Endothelial cell of umbilical vein (primary cell): ENCODE measurements around the gene NKIRAS1.

Source experiments
- CTCF ChIP-seq, 2 donors: IDR thresholded peaks; 1 replicate in 1 of 2; 2 replicates in 1 of 2; pipeline ENCODE4 v1.5.1; 2011; ENCODE audit warnings: low read length in 2 of 2, mild to moderate bottlenecking in 2 of 2, moderate library complexity in 2 of 2, control low read depth in 1 of 2, inconsistent platforms in 1 of 2, low read depth in 1 of 2; ENCODE audit not compliant: insufficient read depth in 1 of 2; ENCODE audit errors: extremely low read depth in 1 of 2
- EZH2 ChIP-seq: IDR thresholded peaks from 2 replicates; pipeline ENCODE4 v1.6.1; 2012; ENCODE audit warnings: borderline replicate concordance, low read depth, mild to moderate bottlenecking, moderate library complexity, low read length, inconsistent platforms; ENCODE audit not compliant: severe bottlenecking
- FOS ChIP-seq: IDR thresholded peaks from 2 replicates; pipeline ENCODE4 v1.6.1; 2011; ENCODE audit warnings: mild to moderate bottlenecking, low read length, moderate library complexity, borderline replicate concordance; ENCODE audit not compliant: insufficient read depth
- JUN ChIP-seq: IDR thresholded peaks from 2 replicates; pipeline ENCODE4 v1.6.1; 2011; ENCODE audit warnings: borderline replicate concordance, low read depth; ENCODE audit not compliant: insufficient read length, insufficient read depth
- MAX ChIP-seq: IDR thresholded peaks from 2 replicates; pipeline ENCODE4 v1.6.1; 2011; ENCODE audit not compliant: insufficient read depth, insufficient read length
- MYC ChIP-seq: IDR thresholded peaks from one replicate; pipeline ENCODE4 v1.6.1; 2011; ENCODE audit warnings: mild to moderate bottlenecking, low read depth, low read length
- POLR2A ChIP-seq: IDR thresholded peaks from 2 replicates; pipeline ENCODE4 v1.6.1; 2012; ENCODE audit warnings: low read depth, mild to moderate bottlenecking, control low read depth, low read length
- POLR2AphosphoS5 ChIP-seq: IDR thresholded peaks from 2 replicates; pipeline ENCODE4 v1.6.1; 2012; ENCODE audit warnings: low read depth, mild to moderate bottlenecking, control low read depth, low read length, moderate library complexity; ENCODE audit not compliant: insufficient read depth

- TF ChIP-seq CTCF (IDR thresholded peaks at IDR 0.05; ENCODE audit: extremely low read depth in 1 of 2, insufficient read depth in 1 of 2, low read depth in 1 of 2, low read length in 2 of 2), result no peak
- no peak for TF ChIP-seq POLR2A
- TF ChIP-seq JUN, result no peak
- TF ChIP-seq EZH2, result no peak
- TF ChIP-seq FOS, result no peak
- no peak for TF ChIP-seq POLR2AphosphoS5
- no peak for TF ChIP-seq MYC
- no peak for TF ChIP-seq MAX
Measured at GRCh38 chr3:23960649-23961048, 43.9 kb upstream of the NKIRAS1 start.
